ENCODE results near the gene CFAP61. TPM values are rescaled to one million over a fixed set of nuclear protein-coding genes. Genes with fewer than 3 reads are reported as not detected.
A peak's percentile ranks its signal among the peaks of the same experiment; 100 is the strongest.

CFAP61 gene
- total RNA-seq, 1 donor from 2014 or later = 8.6 TPM

- Histone ChIP-seq H3K36me3 (no peaks in the 10 kb centered on the region), H3K4me3 (no peak overlapping the region), H3K4me1 (peaks cover 5% of the 10 kb centered on the region), H3K27me3 (ENCODE audit: low read depth) (no peaks in the 10 kb centered on the region), H3K9me3 (no peaks in the 10 kb centered on the region), H3K27ac (no peak overlapping the region)
- ATAC-seq = no peak
- DNase-seq = no peak
- intact Hi-C loops (cut with DNase I) = no loop called here
- TF ChIP-seq CTCF (IDR thresholded peaks at IDR 0.05) = no peak
Measured at GRCh38 chr20:20265210-20265609, 212.9 kb downstream of the CFAP61 start.

DNA sequence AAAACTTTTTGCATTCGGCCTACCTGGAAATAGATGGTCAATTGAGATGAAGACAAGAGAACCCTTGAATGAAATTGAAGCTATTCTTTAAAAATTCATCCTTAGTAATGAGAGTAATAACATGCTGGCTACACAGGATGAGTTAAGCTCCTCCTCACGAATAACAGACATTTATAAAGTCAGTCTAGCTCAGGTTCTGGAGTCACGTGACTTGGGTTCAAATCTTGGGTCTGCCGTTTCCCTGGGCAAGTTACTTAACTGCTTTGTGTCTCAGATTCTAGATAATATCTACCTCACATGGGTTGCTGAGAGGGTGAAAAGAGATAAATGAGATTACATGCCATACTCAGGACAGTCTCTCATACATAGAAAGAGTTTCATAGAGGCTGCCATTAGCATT is 214.2 kb downstream of the CFAP61 start:
- ATAC-seq = no peak
- intact Hi-C loops (cut with DNase I) = no loop called here
- TF ChIP-seq CTCF (IDR thresholded peaks at IDR 0.05) = no peak

GRCh38 chr20:20267685-20268370 is 215.5 kb downstream of the CFAP61 start:
- Histone ChIP-seq H3K4me3 (no peak overlapping the region), H3K27ac (no peak overlapping the region), H3K27me3 (ENCODE audit: low read depth) (no peaks in the 10 kb centered on the region), H3K4me1 (no peaks in the 10 kb centered on the region), H3K36me3 (no peaks in the 10 kb centered on the region), H3K9me3 (no peaks in the 10 kb centered on the region)
- no peak for TF ChIP-seq CTCF (IDR thresholded peaks at IDR 0.05)
- ATAC-seq = peak in 1 of 2 donors; percentile 25
- no peak for DNase-seq
- intact Hi-C loops (cut with DNase I) = no loop called here

More for the DNA sequence above, 214.2 kb downstream of the CFAP61 start:
- Histone ChIP-seq H3K4me3 (no peak overlapping the region), H3K4me1 (no peaks in the 10 kb centered on the region), H3K36me3 (no peaks in the 10 kb centered on the region), H3K9me3 (no peaks in the 10 kb centered on the region), H3K27ac (no peak overlapping the region), H3K27me3 (ENCODE audit: low read depth) (no peaks in the 10 kb centered on the region)
- DNase-seq = no peak

DNA sequence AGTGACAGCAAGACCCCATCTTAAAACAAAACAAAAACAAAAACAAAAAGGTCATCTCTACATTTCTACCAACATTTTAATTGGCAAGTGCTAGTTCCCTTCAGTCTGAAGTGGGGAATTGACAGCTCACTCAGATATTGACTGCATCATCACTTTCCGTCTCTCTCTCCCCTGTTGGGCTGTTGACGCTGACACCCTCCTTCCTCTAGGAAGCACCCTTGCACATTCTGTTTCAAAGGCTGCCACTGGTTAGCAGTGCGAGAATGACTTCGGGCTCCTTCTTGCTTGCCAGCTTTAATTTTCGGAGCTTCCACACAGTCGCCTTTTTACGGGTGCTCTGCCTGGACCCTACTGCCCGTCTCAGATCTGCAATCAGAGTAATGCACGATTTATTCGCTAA is 218.9 kb downstream of the CFAP61 start:
- intact Hi-C loops (cut with DNase I) = no loop called here
- Histone ChIP-seq H3K27ac (no peak overlapping the region), H3K27me3 (ENCODE audit: low read depth) (no peaks in the 10 kb centered on the region), H3K4me3 (no peak overlapping the region), H3K36me3 (no peaks in the 10 kb centered on the region), H3K4me1 (no peaks in the 10 kb centered on the region), H3K9me3 (no peaks in the 10 kb centered on the region)
- no peak for DNase-seq
- no peak for TF ChIP-seq CTCF (IDR thresholded peaks at IDR 0.05)
- no peak for ATAC-seq

DNA sequence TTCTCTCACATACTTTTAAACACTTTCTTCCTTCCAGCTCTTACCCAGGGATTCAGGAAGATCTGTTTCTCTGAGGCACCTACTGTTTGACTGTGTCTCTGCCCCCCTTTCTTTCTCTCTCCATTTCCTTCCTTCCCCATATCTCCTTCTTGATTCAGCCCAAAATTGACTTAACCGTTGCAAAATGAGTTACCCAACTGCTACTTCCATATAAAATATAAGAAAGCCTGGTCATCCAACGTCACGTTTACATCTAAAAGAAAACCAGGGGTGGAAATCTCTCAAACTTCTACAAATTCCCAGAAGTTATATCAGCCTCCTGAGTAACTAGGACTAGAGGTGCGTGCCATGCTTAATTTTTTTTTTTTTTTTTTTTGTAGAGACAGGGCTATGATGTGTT is 220.4 kb downstream of the CFAP61 start:
- ATAC-seq (no peak), DNase-seq (no peak)
- intact Hi-C loops (cut with DNase I) = no loop called here
- no peak overlapping the region for H3K4me3 ChIP-seq
- no peaks in the 10 kb centered on the region for H3K36me3 ChIP-seq
- TF ChIP-seq CTCF (IDR thresholded peaks at IDR 0.05) = no peak
- no peaks in the 10 kb centered on the region for H3K9me3 ChIP-seq
- no peaks in the 10 kb centered on the region for H3K4me1 ChIP-seq
- H3K27ac ChIP-seq = no peak overlapping the region
- H3K27me3 ChIP-seq (ENCODE audit: low read depth) = no peaks in the 10 kb centered on the region

Data from lower lobe of right lung (tissue), 2 donors.